T47D (cell line): ENCODE results near the gene GHR.
"Not testable (repeated sequence)": the region's sequence is repeated elsewhere in the genome, so short reads cannot be mapped to it uniquely, and the experiment has no call there.

ENCODE experiments used
- DNase-seq, 2 experiments: peaks; one replicate each; pipeline versions ENCODE4 v3.0.0 to v3.0.0-alpha.2; 2011 to 2012; ENCODE audit warnings: low read depth in 1 of 2, low spot score in 1 of 2
- JUND ChIP-seq: IDR thresholded peaks from 2 replicates; pipeline ENCODE4 v1.6.1; 2012; ENCODE audit warnings: low read depth
- in situ Hi-C: cut with HindIII; loops from 2 replicates; pipeline ENCODE4 v1.10.0; 2016; ENCODE audit warnings: low sequenced_read_pairs, low pct_unique_long_range_greater_than_20kb

The GHR gene

GRCh38 chr5:42665857-42666256, 242.6 kb downstream of the GHR start:
- no peak for TF ChIP-seq JUND
- DNase-seq: no peak
- in situ Hi-C loops: no loop called here

- TF ChIP-seq JUND: no peak
- DNase-seq: no peak
- in situ Hi-C loops: no loop called here
Observed at GRCh38 chr5:42666869-42667268, 243.6 kb downstream of the GHR start.

- DNase-seq: no peak
- in situ Hi-C loops: no loop called here
- TF ChIP-seq JUND: no peak
Observed at GRCh38 chr5:42668254-42668653, 245.0 kb downstream of the GHR start.

GRCh38 chr5:42672925-42673324, 249.7 kb downstream of the GHR start:
- in situ Hi-C loops: no loop called here
- TF ChIP-seq JUND: no peak
- DNase-seq: no peak

- DNase-seq: no peak
- TF ChIP-seq JUND: no peak
- in situ Hi-C loops: no loop called here
Observed at GRCh38 chr5:42675602-42676001, 252.4 kb downstream of the GHR start.

- TF ChIP-seq JUND: no peak
- DNase-seq: no peak
Observed at GRCh38 chr5:42676362-42676761, 253.1 kb downstream of the GHR start.

GRCh38 chr5:42677156-42677842, 254.1 kb downstream of the GHR start:
- in situ Hi-C loops: no loop called here
- DNase-seq: peak in 1 of 2 experiments; percentile 33
- peak; percentile 24; the same call in 1 of the 2 replicates for TF ChIP-seq JUND

More at GRCh38 chr5:42676362-42676761, 253.1 kb downstream of the GHR start:
- in situ Hi-C loops: no loop called here

- no peak for DNase-seq
- in situ Hi-C loops: no loop called here
- no peak for TF ChIP-seq JUND
Observed at GRCh38 chr5:42680046-42680445, 256.8 kb downstream of the GHR start.

DNA sequence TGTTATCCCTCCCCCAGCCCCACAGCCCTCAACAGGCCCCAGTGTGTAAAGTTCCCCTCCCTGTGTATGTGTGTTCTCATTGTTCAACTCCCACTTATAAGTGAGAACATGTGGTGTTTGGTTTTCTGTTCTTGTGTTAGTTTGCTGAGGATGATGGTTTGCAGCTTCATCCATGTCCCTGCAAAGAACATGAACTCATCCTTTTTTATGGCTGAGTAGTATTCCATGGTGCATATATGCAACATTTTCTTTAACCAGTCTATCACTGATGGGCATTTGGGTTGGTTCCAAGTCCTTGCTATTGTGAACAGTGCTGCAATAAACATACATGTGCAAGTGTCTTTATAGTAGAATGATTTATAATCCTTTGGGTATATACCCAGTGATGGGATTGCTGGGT, 261.8 kb downstream of the GHR start:
- DNase-seq, in situ Hi-C loops: not testable (repeated sequence)

DNA sequence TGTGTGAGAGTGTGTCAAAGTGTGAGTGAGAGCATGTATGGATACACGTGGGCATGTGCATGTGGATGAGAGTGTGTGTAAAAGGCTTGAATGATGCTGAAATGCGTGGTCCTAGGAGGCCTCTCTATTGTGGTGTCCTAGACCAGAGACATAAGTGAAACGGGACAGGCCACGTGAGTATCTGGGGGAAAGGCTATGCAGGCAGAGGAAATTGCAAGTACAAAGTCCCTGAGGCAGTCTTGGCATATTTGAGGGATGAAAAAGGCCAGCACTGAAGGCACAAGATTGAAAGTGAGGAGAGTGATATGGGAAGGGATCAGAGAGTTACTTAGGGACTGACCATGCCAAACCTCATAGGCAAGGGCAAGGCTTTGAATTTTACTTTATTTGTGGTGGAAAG, 266.2 kb downstream of the GHR start:
- no peak for TF ChIP-seq JUND
- DNase-seq: no peak
- in situ Hi-C loops: no loop called here

GRCh38 chr5:42691413-42691937, 268.2 kb downstream of the GHR start:
- no peak for TF ChIP-seq JUND
- DNase-seq: no peak
- in situ Hi-C loops: no loop called here

- no peak for DNase-seq
- in situ Hi-C loops: no loop called here
- TF ChIP-seq JUND: no peak
Observed at GRCh38 chr5:42701351-42702059, 278.3 kb downstream of the GHR start.

DNA sequence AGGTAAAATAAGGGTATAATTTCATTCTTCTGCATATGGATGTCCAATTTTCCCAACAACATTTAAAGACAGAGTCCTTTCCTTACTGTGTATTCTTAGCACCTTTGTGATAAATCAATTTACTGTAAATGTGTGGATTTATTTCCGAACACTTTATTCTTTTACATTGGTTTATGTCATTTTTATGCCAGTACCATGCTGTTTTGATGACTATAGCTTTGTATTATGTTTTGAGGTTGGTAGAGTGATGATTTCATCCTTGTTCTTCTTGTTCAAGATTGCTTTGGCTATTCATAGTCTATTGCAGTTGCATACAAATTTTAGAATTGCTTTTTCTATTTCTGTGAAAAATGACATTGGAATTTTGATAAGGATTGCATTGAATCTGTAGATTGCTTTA, 280.0 kb downstream of the GHR start:
- DNase-seq: no peak
- TF ChIP-seq JUND: no peak
- in situ Hi-C loops: no loop called here

DNA sequence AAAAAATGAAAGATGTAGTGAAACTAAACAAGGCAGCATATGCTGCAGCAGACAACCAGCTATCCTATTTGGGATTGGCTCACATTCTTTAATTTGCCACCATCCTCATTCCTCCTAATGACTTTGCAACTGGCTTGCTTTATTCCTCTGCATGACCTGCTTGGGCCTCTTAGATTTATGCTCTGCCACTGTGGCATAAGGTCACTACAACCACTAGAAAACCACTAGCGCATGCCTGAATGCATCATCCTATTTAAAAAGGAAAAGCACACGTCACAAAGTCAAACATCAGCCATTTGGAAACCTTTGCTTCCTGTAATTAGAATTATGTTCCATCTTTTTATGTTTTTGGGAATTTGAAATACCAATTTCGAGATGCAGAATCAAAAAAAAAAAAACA, 292.5 kb downstream of the GHR start:
- no peak for TF ChIP-seq JUND
- no peak for DNase-seq
- in situ Hi-C loops: no loop called here
